ENCODE measurements around the gene ZNF629.
"Not testable (repeated sequence)": the region's sequence is repeated elsewhere in the genome, so short reads cannot be mapped to it uniquely, and the experiment has no call there.

The ZNF629 gene

GRCh38 chr16:30786936-30787612 is at the start of gene ZNF629:
Gene ZNF629, minus strand, starts transcription at chr16:30787205. Its CDS starts 2,723 bp downstream, at chr16:30784482.
- peak in 1 of 4 experiments; percentile 13 for DNase-seq

DNA sequence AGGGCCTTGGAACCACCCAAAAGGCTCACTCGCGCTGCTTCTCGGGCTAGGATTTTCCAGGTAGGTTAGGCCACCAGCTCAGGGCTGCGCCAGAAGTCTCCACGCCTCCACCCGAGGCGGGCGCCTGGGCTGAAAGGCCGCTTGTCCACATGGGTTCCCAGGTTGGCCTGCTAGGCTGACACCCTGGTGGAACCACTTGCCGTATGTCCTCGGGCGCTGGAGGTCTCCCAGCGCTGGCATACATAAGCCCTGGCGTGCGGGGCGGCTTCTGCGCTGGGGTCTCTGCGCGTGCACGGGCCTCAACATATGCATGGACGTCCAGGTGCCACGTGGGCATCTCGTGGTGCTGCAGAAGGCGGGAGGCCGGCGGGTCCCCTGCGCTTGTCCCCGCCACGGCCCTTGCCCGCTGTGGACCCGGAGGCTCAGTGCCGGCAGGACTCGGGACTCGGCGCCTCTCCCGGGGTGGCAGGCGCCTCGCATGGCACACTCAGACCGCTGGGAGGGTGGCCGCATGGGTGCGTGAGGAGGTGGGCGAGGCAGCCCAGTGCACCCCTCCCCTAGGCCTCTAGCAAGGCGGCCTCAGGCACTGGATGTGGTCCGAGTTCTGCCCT is 47.2 kb upstream of the ZNF629 start:
- no peak for DNase-seq

DNA sequence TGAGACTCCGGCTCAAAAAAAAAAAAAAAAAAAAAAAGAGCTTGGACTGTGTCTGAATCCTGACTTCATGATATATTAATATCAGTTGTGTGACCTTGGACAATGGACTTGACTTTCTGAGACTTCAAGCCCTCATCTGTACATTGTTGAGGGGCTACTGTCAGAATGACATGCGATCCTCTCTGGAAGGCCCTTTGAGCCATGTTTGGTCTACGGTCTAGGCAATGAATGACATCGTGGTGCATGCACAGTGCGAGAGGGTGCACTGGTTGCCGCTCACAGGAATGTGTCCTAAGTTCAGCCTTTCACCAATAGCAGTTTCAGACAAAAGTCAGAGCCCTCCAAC is 43.0 kb upstream of the ZNF629 start:
- no peak for DNase-seq

GRCh38 chr16:30829130-30830071 is 42.4 kb upstream of the ZNF629 start:
- no peak for DNase-seq

GRCh38 chr16:30821891-30822290 is 34.9 kb upstream of the ZNF629 start:
- DNase-seq, result no peak

DNA sequence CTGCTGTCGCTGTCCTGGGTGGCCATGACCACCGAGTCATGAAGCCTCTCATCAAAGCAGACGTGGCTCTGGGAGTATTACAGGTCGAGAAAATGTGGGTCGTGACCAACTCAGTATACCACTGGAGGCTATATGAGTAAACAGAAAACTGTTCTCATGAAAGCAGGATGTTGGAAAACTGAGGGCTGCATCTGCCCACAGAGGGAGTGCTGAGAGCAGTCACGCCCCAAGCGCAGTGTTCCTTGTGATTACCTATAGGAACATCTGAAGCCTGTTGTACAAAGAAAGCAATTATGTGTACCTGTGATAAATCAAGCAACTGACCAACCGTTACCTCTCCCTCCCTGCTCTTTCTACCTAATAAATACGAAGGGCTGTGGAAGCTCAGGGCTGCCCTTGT is 34.4 kb upstream of the ZNF629 start:
- not testable (repeated sequence) for DNase-seq

- DNase-seq, result no peak
These were observed 34.0 kb upstream of the ZNF629 start for GRCh38 chr16:30820952-30821421.

DNA sequence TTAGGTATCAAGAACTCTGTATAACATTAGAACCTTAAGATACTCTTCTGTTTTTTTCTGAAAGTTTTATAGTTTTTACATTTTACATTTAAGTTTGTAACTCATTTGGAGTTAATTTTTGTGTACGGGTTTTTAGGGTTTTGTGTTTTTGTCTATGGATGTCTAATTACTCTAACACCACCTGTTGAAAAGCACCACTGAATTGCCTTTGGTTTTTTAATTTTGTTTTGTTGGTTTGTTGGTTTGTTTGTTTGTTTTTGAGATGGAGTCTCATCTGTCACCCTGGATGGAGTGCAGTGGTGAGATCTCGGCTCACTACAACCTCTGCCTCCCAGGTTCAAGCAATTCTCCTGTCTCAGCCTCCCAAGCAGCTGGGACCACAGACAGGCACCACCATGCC is 29.8 kb upstream of the ZNF629 start:
- DNase-seq, result no peak

DNA sequence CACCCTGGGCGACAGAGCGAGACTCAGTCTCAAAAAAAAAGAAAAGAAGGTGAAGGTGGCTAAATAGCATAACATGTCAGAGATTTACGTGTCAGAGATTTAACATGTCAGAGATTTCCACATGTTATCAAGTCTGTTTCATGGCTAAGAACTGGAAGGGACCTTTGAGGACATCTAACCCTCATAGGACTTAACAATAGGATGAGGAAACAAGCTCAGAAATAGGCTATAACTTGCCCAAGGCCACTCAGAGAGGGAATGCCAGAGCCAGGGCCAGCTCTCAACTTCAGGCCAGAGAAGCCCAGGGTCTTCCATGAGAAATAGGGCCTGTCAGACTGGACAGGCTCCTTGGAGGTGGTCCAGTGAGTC is 26.8 kb upstream of the ZNF629 start:
- no peak for DNase-seq

DNA sequence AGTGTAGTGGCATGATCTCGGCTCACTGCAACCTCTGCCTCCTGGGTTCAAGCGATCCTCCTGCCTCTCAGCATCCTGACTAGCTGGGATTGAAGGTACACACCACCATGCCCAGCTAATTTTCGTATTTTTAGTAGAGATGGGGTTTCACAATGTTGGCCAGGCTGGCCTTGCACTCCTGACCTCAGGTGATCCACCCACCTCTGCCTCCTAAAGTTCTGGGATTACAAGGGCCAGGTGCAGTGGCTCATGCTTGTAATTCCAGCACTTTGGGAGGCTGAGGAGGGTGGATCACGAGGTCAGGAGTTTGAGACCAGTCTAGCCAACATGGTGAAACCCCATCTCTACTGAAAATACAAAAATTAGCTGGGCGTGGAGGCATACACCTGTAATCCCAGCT is 22.7 kb upstream of the ZNF629 start:
- not testable (repeated sequence) for DNase-seq

DNA sequence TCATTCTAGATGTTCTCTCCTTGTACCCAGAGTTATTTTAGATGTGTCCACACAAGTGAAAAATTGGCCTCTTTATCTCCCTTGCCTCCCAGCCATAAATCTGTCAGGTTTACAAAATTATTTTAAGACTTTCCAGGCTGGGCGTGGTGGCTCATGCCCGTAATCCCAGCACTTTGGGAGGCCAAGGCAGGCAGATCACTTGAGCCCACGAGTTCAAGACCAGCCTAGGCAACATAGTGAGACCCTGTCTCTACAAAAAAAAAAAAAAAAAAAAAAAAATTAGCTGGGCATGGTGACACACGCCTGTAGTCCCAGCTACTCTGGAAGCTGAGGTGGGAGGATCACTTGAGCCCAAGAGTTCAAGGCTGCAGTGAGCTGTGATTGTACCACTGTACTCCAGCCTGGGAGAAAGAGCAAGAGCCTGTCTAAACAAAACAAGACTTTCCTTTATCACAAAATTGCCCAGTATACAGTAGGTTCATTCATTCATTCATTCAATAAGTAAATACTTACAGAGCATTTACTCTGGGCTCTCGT is 22.0 kb upstream of the ZNF629 start:
- not testable (repeated sequence) for DNase-seq

DNA sequence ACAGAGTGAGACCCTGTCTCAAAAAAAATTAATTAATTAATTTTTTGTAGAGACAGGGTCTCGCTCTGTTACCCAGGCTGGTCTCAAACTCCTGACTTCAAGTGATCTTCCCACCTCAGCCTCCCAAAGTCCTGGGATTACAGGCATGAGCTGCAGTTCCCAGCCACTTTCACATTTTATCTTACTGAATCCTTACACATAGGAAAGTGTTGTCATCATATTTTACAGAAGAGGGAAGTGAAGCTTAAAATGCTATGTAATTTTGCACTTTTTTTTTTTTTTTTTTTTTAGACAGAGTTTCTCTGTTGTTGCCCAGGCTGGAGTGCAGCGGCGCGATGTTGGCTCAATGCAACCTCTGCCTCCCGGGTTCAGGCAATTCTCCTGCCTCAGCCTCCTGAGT is 21.1 kb upstream of the ZNF629 start:
- no peak for DNase-seq

DNA sequence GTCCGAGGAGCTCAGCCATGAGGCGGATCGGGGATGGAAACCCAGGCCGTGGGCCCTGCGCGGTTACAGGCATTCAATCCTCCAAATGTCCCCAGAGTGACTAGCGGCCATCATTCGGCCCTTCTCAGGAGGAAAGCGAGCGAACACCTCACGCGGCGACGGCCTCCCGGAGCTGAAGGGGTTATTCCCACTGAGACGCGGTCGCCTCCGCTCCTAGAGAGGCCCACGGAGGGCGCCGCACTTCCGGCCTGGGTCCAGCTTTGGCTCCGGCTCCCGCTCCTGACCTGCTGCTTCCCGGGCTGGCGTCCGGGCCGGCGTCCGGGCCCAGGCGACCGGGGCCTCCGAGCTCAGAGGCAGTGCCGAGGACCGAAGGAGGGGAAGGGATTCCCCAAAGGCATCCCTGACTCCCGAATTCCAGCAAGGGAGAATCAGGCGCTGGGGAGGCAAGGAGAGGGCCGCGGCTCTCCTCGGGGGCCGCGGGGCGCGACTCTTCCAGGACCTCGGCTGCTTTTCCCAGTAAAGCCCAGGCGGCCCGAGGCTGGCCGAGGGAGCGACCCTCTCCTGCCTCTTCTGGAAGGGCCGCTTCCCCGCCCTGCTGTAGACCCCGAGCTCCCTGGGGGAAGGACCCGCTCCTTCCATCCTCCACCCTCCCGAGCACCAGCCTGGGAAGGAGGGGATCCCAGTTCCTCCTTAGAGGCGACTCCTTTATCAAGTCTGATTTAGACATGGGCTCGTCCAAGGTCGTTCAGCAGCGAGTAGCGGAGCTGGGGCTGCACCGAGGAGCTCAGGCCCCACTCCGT is 18.6 kb upstream of the ZNF629 start:
- DNase-seq, result peak; percentile 14 to 62 (median 30)

DNA sequence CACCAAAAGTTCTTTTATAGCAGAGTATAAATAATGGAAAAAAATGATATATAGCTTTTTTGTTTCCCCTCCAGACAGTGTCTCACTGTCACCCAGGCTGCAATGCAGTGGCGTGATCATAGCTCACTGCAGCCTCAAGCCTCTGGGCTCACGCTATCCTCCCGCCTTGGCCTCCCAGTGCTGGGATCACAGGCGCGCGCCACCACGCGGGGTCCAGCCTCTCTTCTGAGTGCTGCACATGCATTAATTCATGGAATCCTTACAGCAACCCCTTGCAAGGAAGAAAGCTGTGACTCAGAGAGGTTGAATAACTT is 18.0 kb upstream of the ZNF629 start:
- no peak for DNase-seq

- no peak for DNase-seq
These were observed 15.9 kb upstream of the ZNF629 start for GRCh38 chr16:30802936-30803335.

GRCh38 chr16:30797670-30798309 is 10.8 kb upstream of the ZNF629 start:
- DNase-seq, result no peak

DNA sequence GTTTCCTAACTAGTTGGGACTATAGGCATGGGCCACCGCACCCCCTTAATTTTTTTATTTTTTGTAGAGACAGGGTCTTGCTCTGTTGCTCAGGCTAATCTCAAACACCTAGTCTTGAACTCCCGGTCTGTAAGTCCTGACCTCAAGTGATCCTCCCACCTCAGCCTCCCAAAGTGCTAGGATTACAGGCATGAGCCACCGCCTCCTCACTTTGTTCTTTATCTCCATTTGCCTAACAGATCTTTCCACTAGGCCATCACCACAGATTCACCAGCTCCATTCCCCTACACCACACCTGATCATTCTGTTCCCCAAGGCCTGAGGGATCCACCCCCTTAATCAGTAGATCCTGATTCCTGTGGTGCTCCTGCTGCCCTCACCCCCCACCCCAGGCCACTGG is 7.6 kb upstream of the ZNF629 start:
- DNase-seq, result no peak

DNA sequence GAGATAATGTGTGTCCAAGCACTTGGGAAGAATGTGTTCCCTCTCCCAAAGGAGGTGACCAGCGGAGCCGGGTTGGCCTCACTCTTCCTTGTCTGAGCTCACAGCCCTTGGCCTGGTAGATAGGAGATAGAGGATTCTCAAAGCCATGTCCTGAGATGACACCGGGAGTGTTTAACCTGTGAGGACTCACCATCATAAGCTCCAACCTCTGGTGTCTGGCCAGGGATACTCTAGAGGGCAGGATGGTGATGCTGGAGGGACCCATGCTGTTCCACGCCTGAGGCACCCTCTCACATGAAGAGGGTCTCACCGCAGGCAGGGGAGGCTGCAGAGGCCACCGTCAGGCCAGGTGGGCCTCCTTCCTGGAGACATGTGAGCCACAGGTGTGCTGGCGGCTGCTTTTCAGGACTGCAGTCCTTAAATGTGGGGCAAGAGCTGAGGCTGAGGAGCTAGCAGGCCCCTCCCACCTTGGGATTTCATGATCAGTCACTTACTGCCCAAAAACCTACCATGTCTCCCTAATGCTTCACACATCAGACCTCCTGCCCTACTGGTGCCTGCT is 6.6 kb upstream of the ZNF629 start:
- DNase-seq, result no peak

DNA sequence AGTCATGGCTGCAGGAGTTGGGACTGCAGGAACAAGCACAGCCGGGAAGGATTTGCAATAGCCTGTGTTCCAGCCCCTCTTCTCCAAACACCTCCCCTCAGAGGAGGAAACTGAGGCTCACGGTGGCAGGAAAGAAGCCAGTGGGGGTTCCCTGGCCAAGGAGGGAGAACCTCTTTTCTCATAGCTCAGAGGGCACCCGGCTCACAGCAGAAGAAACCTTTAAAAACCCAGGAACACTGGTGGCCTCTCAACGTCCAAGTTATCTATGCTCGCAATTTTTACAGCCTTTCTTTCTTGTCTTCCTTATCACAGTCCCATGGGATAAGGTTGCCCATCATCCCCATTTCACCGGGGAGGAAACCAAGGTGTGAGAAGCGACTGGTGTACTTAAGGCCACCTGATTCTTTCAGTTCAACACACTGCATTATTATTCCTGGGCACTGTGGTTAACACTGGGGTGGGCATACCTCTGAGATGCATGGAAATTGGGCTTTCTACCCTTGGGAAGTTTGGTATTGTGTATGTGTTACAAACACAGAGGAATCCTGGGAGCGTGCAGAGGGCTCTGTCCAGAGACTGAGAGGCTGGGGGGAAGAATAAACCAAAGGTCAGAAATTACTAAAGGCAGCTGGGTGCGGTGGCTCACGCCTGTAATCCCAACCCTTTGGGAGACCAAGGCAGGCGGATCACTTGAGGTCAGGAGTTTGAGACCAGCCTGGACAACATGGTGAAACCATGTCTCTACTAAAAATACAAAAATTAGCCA is 791 bp upstream of the ZNF629 start:
- DNase-seq, result no peak

GRCh38 chr16:30786115-30786935 is 680 bp downstream of the ZNF629 start:
- no peak for DNase-seq
